Endometrial microvascular endothelial cells (primary cell): ENCODE results near the gene ATP4B. TPM values are rescaled to one million over a fixed set of nuclear protein-coding genes. Genes with fewer than 3 reads are reported as not detected.
"Not testable (repeated sequence)": the region's sequence is repeated elsewhere in the genome, so short reads cannot be mapped to it uniquely, and the experiment has no call there.

Experiments
- in situ Hi-C: cut with HindIII; loops from 2 replicates; pipeline ENCODE4 v1.10.0; 2017; ENCODE audit warnings: low sequenced_read_pairs, low pct_unique_long_range_greater_than_20kb; ENCODE audit errors: inconsistent ontology term
- total RNA-seq: library from RNA; depleted of rRNA; stranded (reverse); fragments of >200 nt; gene quantifications from one replicate; pipeline ENCODE4 v1.2.3, GENCODE V29; 2015; ENCODE audit errors: inconsistent ontology term

The ATP4B gene
- total RNA-seq, 1 donor from 2014 or later, result not detected

GRCh38 chr13:113629866-113630265 lies 28.1 kb downstream of the ATP4B start:
- in situ Hi-C loops, result no loop called here

DNA sequence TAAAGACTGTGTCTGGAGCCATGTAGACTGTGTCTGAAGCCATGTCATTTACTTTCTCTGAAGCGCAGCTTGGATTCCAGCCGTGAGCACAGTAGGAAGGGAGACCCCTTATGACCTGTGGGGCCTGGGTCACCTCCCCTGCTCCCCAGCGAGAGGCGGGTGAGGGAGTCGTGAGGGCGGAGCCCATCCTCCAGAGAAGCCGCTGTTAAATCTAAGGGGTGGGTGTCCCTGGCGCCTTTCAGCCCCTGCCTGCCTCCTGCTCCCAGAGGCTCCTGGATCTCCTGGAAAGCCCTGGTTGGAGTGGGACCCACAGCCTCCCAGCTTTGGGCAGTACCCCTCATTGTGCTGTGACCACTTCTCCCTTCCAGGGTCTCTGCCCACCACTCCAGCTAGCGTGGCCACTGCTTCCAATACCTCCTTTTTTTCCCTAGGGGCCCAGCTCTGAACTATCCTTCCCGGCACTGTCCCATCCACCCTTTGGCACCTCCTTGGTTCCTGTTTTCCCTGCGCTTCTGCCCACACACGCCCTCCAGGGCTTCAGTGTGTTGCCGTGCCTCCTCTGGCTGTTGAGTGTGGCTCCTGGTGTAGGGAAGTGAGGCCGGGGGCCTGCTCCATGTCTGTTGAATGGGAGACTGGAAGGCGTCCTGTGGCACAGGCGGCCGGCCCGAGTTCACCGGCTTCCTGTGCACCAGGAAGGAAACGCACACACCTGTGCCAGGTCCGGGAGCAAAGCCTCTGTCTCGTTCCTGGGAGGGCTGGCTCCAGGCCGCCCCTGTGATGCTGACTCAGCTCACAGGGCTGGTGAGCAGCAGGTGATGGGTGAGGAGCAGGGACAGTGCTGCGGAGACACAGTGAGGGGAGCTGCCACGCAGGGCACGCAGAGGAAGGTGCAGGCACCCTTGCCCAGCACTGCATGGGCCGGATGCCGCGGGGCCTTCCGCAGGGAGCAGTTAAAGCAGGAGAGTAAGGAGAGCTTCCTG lies 29.4 kb downstream of the ATP4B start:
- in situ Hi-C loops, result no loop called here

- in situ Hi-C loops, result no loop called here
These were observed 30.9 kb downstream of the ATP4B start for GRCh38 chr13:113627136-113627535.

DNA sequence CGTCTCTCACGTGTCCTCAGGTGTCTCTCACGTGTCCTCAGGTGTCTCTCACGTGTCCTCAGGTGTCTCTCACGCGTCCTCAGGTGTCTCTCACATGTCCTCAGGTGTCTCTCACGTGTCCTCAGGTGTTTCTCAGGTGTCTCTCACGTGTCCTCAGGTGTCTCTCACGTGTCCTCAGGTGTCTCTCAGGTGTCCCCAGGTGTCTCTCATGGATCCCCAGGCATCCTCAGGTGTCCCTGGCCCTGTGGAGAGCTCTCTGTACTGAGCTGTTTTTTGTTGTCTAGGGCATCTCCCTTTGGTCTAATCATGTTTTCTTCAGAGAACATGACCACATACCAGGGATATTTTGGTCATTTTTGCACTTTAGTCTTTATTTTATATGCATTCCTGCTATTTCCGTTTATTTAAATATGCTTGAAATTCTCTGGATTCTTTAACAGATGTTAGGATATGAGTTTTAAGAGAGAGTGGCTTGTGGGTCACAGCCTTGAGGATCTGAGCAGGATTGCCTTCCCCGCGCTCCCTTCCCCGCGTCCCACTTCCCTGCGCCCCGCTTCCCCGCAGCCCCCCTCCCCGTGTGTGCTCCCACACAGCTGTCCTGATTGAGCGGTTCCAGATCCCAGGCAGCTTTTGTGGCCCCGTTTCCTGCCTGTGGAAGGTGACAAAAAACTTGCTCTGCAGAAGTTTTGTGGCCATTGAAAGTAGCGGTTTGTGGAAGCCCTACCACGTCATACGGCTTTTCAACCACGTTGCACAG lies 31.9 kb downstream of the ATP4B start:
- in situ Hi-C loops, result no loop called here

DNA sequence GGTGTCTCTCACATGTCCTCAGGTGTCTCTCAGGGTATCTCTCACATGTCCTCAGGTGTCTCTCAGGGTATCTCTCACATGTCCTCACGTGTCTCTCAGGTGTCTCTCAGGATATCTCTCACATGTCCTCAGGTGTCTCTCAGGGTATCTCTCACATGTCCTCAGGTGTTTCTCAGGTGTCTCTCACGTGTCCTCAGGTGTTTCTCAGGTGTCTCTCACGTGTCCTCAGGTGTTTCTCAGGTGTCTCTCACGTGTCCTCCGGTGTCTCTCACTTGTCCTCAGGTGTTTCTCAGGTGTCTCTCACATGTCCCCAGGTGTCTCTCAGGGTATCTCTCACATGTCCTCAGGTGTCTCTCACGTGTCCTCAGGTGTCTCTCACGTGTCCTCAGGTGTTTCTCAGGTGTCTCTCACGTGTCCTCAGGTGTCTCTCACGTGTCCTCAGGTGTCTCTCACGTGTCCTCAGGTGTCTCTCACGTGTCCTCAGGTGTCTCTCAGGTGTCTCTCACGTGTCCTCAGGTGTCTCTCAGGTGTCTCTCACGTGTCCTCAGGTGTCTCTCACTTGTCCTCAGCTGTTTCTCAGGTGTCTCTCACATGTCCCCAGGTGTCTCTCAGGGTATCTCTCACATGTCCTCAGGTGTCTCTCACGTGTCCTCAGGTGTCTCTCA lies 33.2 kb downstream of the ATP4B start:
- in situ Hi-C loops, result not testable (repeated sequence)

- in situ Hi-C loops, result no loop called here
These were observed 33.8 kb downstream of the ATP4B start for GRCh38 chr13:113624235-113624587.

GRCh38 chr13:113623491-113624234 lies 34.3 kb downstream of the ATP4B start:
- in situ Hi-C loops, result no loop called here

- in situ Hi-C loops, result no loop called here
These were observed 35.1 kb downstream of the ATP4B start for GRCh38 chr13:113622791-113623490.

DNA sequence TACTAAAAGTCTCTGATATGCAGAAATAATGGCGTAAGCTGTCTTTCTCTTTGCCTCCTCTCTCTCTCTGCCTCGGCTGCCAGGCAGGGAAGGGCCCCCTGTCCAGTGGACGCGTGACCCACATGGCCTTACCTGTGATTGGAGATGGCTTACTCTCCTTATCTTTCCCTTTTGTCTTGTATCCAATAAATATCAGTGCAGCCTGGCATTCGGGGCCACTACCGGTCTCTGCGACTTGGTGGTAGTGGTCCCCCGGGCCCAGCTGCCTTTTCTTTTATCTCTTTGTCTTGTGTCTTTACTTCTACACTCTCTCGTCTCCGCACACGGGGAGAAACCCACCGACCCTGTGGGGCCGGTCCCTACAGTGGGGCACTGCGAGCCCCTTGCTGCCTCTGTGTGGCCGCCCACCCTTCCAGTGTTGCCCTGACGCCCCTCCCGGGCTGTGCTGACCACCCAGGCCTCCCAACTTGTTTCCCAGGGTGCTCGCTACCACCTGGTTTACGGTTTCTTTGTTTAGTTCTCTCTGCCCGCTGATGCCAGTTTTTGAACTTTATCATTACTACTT lies 35.9 kb downstream of the ATP4B start:
- in situ Hi-C loops, result not testable (repeated sequence)

DNA sequence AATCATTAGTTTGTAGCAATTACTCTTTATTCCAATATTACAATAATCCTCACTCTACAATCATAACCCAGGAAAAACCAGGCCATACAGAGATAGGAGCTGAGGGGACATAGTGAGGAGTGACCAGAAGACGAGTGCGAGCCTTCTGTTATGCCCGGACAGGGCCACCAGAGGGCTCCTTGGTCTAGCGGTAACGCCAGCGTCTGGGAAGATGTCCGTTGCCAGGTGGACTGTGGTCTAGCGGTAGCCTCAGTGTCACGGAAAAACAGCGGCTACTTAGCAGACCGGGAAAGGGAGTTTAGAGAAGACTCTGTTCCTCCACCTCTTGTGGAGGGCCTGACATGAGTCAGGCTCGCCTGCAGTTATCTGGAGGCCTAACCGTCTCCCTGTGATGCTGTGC lies 36.5 kb downstream of the ATP4B start:
- in situ Hi-C loops, result not testable (repeated sequence)

DNA sequence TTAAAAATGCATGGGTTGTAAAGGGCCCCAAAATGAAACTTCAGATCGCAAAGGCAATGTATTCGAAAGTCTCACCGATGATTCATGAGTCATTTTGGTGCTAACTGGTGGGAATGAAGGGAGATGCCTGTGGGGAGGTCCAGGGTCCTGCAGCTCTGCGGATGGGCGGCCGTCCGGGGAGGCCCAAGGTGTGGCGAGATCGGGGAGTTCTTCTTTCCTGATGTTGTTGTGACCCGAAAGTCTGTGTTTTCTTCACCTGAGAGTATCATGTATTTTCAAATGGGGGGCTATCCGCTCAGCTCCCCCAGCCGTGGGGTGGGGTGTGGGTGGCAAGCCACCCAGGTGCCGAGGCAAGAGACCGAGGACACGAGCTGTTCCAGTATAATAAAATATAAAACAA lies 37.0 kb downstream of the ATP4B start:
- in situ Hi-C loops, result no loop called here

DNA sequence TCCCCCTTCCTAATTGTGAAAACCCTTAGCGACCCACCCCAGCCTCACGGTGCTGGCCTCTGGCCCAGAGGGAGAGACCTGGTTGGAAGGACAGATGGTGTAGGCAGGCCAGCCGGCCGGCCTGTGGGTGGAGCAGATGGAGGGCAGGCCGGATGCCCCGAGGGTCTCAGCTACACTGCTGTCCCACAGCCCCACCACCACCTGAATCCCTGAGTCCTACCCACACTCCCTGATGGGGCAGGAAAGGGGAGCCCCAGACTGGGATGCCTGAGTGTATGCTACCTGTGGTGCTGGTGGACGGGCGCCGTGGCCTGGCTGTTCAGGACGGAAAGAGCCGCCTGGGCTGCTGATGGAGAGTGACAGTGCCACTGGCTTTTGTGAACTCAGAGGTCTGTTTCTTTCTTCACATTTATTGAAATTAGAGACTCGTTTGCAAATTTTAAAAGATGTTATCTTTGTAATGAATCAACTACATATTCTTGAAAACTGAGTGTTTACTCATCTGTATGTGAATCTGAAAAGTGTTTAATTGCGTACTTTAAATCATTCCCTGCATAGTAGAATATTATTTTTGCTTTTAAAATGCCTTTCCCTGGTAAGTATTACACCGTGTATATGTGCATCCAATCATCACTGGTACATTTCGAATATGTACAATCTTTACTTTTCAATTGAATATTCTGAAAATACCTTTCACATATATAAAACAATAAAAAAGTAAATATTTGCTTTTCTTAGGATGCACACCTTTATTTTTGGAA lies 37.8 kb downstream of the ATP4B start:
- in situ Hi-C loops, result no loop called here

- in situ Hi-C loops, result no loop called here
These were observed 39.5 kb downstream of the ATP4B start for GRCh38 chr13:113618455-113618854.

GRCh38 chr13:113617961-113618360 lies 40.0 kb downstream of the ATP4B start:
- in situ Hi-C loops, result no loop called here

DNA sequence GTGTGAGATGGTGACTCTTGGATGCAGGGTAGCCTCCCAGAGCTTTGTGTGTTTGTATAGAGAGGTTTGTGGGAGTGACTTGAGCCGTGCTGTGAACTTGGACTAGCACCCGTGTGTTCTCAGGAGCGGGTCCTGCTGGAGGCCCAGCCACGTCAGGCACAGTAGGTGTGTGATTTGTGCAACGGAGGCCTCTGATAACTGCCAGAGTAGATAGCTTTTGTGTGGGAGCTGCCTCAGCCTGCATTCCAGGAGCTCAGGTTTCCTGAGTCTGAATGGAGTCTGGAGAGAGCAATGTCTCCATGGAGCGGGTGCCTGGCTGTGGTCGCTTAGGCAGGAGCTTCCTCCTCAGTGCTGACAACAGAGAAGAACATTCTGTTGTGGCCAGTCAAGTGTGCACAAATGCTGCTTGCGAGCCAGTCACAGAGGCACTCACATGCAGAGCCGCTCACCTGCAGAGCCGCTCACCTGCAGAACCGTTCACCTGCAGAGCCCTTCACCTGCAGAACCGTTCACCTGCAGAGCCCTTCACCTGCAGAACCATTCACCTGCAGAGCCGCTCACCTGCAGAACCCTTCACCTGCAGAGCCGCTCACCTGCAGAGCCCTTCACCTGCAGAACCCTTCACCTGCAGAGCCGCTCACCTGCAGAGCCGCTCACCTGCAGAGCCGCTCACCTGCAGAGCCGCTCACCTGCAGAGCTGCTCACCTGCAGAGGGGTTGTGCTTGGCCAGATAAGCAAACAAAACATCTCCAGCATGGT lies 40.8 kb downstream of the ATP4B start:
- in situ Hi-C loops, result no loop called here

- in situ Hi-C loops, result no loop called here
These were observed 41.6 kb downstream of the ATP4B start for GRCh38 chr13:113616281-113616906.
